ENCODE results near the gene CAMK1D. TPM values are rescaled to one million over a fixed set of nuclear protein-coding genes. Genes with fewer than 3 reads are reported as not detected.
A peak's percentile ranks its signal among the peaks of the same experiment; 100 is the strongest.
"Not testable (repeated sequence)": the region's sequence is repeated elsewhere in the genome, so short reads cannot be mapped to it uniquely, and the experiment has no call there.

The CAMK1D gene
- total RNA-seq, 1 experiment from 2014 or later = 0.52 TPM

DNA sequence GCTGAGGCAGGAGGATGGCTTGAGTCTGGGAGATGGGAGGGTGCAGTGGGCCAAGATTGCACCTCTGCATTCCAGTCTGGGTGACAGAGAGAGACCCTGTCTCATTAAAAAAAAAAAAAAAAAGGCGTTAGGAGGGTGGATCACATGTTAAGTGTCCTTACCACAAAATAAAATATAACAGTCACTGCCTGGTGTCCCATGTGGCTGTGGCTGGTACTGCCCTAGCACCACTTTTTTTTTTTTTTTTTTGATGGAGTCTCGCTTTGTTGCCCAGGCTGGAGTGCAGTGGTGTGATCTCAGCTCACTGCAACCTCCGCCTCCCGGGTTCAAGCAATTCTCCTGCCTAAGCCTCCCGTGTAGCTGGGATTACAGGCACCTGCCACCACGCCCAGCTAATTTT, 460.7 kb downstream of the CAMK1D start:
- DNase-seq (ENCODE audit: low read depth) = not testable (repeated sequence)

DNA sequence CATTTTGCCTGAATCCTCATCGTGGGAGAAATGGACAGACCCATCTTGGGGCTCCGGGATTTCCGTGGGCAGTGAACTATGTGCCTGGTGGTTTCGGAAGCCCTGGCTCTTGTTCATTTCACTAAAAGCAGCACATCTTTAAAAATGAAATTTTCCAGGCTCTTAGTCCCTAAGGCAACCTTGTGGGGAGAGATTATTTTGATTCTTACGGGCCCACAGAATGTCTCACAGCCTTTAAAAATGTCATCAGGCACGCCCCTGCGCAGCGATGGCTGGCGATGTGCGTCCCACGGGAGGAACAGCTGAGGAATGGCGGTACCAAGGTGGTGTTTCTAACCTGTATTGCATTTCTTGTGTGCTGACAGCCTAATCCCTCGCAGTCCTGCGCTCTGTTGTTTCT, 462.5 kb downstream of the CAMK1D start:
- no peak for DNase-seq (ENCODE audit: low read depth)

DNA sequence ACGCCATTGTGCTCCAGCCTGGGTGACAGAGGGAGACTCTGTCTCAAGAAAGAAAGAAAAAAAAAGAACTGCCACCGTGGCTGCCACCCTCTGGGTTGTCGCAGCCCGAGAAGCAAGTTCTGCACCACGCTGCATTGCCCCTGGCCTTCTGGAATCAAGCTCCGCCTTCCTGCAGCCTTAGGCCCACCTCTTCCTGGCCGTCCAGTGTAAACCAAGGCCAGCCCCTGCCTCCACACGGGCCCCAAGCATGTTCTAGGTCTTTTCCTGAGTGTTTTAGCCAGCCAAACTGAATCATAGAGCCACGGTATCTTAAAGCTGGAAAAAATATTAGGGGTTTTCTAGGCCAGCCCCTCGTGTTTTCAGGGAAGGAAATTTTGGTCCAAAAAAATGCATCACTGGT, 463.2 kb downstream of the CAMK1D start:
- no peak for DNase-seq (ENCODE audit: low read depth)

DNA sequence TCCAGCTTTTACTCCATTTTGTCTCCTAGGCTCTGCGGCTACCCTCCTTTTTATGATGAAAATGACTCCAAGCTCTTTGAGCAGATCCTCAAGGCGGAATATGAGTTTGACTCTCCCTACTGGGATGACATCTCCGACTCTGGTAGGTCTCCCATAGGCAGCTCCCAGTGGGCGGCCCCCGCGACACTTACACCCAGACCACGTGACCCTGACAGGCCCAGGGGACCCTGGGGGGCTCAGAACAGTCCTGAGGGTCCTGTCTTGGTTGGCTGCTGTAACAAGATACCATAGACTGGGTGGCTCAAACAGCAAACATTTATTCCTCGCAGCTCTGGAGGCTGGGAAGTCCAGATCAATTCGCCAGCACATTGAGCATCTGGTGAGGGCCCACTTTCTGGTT, 464.8 kb downstream of the CAMK1D start:
- DNase-seq (ENCODE audit: low read depth) = no peak

DNA sequence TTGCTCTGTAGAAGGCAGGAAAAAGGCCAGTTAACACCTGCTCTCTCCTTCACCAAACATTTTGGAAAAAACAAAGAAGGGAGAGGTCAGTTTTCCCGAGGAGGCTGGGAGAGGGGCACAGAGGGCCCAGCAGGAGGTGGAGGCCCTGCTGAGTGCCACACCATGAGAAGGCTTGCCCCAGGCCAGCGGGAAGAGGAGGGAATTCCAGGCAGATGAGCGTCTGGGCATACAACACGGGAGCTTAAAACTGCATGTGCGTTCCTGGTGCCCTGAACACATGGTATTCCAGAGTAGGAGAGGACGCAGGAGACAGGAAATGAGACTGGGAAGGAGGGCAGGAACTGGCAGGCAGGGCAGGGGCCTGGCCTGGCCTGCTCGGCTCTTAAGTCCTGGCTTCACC, 469.7 kb downstream of the CAMK1D start:
- no peak for DNase-seq (ENCODE audit: low read depth)

DNA sequence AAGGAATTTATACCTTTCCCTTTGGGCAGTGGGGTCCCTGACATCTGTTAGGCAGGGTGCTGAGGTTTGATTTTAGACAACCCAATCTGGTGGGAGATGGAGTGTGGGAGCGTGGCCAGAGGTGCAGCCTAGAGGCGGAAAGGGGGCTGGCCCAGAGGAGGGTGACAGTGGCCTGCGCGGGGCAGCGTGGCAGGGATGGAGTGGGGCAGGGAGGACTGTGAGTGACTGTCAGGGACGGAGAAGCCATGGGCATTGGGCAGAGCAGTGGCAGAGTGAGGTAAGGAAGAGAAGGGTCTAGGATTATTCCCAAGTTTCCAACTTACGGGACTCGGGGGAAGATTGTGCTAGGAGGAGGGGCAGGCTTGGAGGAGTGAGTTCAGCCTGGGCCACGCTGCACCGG, 470.3 kb downstream of the CAMK1D start:
- no peak for DNase-seq (ENCODE audit: low read depth)

DNA sequence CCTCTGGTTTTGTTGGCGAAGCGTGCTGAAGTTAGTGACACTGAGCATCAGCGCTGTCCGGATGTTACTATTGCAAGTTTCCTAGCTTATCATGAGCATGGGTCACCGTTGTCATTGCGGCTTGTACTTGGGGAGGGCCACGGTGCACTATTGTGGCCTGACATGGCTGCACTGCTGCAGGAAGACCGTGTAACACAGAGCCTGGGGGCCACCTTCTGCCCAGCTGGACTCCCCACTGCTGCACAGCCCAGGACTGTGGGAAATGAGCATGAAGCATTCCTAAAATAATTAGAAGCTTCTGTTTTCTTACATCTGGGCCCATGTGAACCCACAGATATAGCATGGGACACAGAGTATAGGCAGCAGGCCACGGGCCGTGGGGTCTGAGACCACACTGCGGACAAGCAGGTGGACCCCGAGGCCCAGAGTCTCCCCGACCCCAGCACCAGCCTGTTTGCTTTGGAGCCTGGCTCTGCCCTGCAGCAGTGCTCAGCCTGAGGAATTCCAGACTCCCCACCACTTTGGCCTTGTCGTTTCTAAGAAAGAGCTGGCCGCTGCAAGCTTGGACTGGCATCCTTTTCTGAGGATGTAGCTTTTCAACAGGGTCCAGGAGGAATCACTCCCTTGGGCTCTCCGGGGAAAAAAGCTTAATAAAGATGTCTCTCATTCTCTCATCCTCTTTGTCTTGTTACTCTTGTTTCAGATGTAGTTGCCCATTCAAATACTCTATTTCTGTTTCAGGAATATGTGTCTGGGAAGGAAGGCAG, 473.0 kb downstream of the CAMK1D start:
- DNase-seq (ENCODE audit: low read depth) = no peak

DNA sequence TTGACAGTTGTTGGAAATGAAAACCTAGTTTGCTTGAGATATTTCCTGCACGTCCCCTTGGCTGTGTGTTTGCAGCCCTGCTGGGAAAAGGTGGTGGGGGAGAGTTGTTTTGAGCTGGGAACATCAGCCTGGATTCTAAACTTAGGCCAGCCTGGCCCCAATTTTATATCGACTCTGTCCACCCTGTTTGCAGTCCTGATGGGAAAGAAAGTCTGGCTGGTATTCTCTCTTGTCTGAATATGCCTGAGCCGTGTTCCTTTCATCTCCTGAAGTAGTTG, 473.5 kb downstream of the CAMK1D start:
- no peak for DNase-seq (ENCODE audit: low read depth)

DNA sequence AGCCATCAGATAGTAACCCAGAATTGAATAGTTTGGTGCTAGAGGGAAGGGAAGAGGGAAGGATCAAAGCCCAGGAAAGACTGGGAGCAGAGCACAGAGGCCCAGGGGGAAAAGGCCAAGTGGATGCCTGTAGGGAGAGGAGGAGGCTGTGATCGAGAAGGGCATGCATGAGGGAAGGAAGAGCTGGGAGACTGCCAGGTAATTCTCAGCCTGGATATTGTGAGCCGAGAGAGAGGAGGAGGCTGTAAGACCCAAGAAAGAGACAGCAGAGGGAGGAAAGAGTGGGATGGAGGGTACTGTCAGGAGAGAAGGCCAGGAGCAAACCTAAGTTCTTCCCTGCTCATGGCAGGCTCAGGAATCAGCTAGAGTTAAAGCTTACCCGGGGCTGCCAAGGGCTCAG, 474.0 kb downstream of the CAMK1D start:
- DNase-seq (ENCODE audit: low read depth) = no peak

DNA sequence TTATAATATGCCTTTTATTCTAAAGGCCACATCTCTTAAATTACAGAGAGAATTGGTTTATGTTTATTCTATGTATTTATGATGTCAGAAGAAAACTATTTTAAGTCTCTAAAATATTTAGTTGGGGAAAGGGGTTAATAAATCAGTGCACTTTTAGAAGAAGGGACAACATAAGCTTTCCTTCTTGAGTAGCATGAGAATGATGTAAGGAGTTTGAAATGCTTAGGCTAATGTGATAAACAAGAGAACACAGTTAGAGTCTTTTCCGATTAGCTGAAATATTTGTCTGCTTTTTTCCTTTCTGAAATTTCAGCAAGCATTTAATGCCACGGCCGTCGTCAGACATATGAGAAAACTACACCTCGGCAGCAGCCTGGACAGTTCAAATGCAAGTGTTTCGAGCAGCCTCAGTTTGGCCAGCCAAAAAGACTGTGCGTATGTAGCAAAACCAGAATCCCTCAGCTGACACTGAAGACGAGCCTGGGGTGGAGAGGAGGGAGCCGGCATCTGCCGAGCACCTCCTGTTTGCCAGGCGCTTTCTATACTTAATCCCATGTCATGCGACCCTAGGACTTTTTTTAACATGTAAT, 476.0 kb downstream of the CAMK1D start:
- no peak for DNase-seq (ENCODE audit: low read depth)

DNA sequence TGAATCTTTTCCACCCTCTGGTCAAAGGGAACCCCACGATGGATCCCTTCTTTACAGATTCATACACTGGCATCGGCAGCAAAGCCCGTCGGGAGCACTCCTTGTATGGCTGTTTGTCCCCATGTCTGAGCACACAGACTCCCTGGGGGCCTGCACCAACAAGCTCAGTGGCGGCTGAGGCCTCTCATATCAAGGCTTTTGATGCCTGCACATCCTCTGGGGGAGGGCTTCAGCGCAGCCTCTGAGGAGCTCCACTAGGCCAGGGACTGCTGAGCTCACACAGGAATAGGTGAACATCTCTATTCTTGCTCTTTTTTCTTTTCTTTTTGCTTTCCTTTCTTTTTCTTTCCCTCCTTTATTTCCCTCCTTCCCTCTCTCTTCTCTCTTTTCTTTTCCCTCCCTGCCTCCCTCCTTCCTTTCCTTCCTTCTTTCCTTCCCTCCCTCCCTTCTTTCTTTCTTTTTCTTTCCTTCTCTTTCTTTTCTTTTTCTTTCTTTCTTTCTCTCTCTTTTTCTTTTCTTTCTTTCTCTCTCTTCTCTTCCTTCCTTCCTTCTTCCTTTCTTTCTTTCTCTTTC, 477.5 kb downstream of the CAMK1D start:
- DNase-seq (ENCODE audit: low read depth) = no peak

DNA sequence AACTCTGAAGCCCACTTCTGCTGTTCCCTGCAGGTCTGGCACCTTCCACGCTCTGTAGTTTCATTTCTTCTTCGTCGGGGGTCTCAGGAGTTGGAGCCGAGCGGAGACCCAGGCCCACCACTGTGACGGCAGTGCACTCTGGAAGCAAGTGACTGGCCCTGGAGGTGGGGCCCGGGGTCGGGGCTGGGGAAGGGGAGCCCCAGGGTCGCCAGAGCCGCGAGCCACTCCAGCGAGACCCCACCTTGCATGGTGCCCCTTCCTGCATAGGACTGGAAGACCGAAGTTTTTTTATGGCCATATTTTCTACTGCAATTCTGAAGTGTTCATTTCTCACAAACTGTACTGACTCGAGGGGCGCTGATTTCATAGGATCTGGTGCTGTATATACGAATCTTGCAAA, 479.4 kb downstream of the CAMK1D start:
- no peak for DNase-seq (ENCODE audit: low read depth)

DNA sequence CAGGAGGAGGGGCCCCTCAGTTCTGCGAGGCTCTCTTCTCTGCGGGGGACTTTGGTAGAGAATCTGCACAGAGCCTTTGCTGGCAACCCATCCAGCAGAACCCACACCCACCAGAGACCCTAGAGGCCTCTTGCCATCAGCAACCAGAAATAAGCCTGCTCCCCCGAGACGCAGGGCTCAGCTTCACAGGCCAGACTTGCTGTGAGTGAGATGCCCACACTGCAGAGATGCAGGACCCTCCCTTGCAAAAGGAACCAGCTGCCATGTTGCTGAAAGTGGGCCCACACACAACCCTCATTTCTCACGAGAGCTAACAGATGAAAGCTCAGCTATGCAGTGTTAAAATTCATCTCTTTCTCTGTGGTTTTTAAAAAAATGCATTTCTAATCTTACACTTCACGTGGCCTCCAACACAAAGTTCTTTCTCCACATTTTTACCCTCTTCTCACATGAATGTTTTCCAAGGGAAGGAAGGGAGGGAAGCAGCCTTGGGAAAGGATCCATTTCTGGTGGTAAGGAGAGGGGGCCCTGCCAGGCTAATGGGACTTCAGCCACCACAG, 480.6 kb downstream of the CAMK1D start:
- DNase-seq (ENCODE audit: low read depth) = no peak

DNA sequence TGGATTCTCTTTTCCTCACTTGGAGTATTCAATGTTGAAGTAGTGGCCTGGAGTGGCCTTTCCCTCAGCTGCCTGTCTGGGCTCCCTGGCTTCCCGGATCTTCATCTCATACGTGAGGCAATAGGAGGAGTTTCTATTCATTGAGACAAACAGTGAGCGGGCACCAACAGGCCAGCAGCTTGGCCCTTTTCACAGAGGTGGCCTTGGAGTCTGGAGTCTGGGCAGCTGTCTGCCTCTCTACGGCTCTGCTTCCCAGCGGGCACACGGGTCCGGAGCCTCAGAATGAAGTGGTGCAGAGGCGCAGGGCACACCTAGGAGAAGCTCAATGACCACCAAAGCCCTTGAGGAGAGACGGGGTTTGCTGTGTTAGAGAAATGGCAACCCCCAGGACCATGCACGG, 482.7 kb downstream of the CAMK1D start:
- DNase-seq (ENCODE audit: low read depth) = no peak

DNA sequence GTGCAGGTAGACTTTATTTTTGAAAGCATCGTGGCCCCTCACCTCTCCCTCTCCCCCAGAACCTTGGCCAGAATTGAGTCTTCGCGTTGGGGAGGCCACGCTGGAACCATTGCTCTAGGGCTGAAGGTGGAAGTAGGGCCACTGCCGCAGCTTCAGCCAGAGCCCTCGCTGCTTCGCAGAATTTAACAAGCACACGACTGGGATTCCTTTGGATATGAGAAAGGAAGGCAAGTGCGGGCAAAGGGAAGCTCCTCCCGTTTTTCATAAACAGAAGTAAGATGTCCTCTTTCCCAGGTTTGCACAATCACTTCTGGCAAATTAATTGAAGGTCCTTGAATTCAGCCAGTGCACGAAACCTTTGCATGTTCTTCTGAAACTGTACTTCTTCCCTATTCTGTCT, 484.1 kb downstream of the CAMK1D start:
- no peak for DNase-seq (ENCODE audit: low read depth)

DNA sequence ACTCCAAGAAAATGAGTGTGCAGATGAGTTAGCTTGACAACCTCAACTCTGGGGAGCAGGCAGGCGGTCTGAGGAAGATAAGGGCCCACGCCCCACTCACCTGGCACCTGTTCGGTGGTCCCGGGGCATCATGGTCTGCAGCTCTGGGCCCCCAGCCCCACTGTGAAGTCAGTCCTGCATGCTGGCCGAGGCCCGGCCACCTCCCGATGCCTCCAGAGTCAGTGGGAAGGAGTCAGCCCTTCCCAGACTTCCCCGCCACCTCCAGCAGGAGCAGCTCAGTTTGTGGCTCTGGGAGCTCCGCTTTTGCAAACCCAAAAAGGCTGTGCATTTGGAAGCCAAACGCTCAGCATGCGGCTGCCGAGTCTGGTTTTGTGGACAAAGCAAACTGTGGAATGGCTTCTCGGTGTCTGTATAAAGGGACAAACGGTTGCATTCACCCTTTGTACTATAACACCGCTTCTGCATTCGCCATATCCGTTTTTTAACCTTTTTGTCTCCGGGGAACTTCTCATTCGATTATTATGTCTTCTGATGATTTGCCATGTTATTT, 484.8 kb downstream of the CAMK1D start:
- no peak for DNase-seq (ENCODE audit: low read depth)

DNA sequence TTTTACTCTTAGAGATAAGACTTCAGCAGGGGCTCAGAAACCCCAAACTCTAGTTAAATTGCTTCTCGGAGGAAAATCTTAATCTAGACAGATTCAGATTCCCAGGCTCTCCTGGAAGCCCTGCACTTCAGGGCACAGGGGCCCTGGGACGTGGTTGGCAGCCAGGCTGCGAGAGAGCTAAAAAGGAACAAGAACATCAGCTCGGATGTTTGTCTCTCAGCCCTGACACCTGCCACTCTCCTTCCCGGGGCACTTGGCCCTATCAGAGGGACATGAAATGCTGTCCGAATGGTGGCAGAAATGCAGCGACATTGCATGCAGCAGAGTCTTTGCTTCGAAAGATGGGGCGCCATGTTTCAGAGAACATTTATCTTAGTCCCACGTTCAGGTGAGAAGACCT, 485.4 kb downstream of the CAMK1D start:
- no peak for DNase-seq (ENCODE audit: low read depth)

DNA sequence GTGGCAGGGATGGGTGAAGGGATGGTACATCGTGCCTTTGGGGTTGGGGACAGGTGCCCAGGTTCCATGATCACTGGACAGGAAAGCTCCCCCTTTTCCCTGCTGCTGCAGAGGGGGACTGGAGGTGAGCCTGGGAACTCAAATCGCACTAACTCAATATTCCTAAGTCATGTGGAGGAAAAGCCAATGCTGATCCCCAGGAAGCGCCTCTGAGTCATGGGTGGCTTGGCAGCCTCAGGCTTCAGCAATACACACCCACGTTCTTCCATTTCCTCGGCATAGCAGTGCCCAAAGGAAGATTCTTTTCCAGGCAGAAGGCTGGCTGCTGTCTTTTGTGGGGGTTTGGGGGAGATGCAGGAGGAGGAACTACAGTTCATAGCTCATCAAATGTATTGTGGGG, 486.4 kb downstream of the CAMK1D start:
- peak; percentile 33 for DNase-seq (ENCODE audit: low read depth)

DNA sequence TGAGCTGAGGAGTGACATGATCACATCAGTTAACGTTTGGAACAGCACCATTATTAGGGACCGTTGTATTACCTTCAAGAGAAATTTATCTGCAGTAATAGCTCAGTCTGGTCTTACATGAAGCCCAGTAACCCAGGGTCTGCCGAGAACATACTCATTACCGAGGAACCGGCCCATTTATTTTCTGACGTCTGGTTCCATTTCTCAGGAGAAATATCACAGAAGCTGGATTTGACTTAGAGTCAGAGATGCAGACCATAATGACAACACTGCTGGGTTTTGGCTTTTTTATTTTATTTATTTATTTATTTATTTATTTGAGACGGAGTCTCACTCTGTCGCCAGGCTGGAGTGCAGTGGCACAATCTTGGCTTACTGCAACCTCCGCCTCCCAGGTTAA, 489.0 kb downstream of the CAMK1D start:
- DNase-seq (ENCODE audit: low read depth) = no peak

DNA sequence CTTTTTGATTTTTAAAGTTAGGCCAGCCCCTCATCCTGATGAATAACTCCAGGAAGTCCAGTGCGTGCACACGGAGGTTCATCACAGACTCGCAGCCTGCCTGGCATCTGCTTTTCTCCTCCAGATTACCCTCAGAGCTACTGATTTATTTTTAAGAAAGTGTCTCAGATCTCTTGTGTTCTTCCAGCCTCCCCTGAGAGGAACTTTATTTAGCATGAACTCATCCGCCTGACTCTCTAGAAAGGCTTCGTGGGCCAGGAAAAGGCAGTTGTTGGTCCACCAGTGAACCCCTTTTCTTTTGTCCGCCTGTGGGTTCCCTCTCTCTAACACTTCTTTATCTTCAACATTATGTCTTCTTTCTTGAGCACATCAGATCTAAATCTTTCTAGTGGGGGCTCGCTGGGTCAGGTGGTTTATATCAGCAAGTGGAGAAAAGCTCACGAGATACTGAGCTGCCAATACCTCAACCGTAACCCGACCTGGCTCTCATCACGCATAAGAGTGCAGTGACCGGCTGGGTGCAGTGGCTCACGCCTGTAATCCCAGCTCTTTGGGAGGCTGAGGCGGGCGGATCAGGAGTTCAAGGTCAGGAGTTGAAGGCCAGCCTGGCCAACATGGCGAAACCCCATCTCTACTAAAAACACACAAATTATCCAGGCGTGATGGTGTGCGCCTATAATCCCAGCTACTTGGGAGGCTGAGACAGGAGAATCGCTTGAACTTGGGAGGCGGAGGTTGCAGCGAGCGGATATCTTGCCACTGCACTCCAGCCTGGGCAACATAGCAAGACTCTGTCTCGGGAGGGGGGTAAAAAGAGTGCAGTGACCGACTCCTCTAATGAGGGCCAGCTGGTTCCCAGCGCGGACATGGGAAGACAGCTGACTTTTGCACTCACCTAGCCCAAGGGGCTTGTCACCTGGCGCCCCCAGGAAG, 489.9 kb downstream of the CAMK1D start:
- DNase-seq (ENCODE audit: low read depth) = no peak

DNA sequence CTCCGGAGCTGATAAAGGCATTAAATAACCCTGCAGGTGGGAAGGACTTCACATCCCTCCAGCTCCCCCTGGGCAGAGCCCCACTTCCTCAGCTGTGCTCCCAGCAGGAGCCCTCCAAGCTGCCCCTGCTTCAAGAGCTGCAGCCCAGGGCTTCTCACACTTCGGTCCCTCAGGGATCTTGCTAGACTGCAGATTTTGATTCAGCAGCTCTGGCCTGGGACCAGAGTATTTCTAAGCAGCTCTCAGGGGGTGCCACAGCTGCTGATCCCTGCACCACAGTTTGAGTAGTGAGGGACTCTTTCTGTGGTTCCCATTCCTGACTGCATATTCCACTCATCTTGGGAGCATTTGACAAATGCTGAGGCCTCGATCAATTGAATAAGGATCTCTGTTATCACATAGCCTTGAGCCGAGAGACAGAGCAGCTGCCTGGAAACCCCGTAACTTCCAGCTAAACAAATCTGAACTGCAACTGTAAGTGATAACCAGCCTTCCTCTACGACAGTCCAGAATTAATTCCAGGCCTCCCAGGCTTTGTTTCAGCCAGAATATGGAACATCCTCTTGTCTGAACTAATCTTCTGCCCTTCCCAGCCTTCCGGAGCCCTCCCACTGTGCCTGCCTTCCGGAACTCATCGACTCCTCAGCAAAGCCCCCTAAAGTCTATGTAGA, 490.7 kb downstream of the CAMK1D start:
- peak; percentile 1 for DNase-seq (ENCODE audit: low read depth)
